CD14-positive monocyte (primary cell): ENCODE results near the gene REL. TPM values are rescaled to one million over a fixed set of nuclear protein-coding genes. Genes with fewer than 3 reads are reported as not detected.

Experiments used
- DNase-seq, 3 donors: peaks; one replicate each; pipeline ENCODE4 v3.0.0-alpha.2; 2011 to 2022
- H2AFZ ChIP-seq: 2 replicates; pipeline ENCODE4 v1.6.0; 2012; ENCODE audit warnings: mild to moderate bottlenecking, low read depth, low read length, inconsistent platforms; ENCODE audit not compliant: insufficient read depth, poor library complexity, severe bottlenecking
- H3K27ac ChIP-seq, 2 donors: 1 replicate in 1 of 2; 2 replicates in 1 of 2; pipeline ENCODE4 v1.5.1; 2012 to 2013; ENCODE audit warnings: low read length in 2 of 2, control low read depth in 1 of 2, inconsistent platforms in 1 of 2, low read depth in 1 of 2, mild to moderate bottlenecking in 1 of 2
- H3K27me3 ChIP-seq, 2 donors: one replicate each; pipeline versions ENCODE4 v1.6.0 to v1.6.1; 2011 to 2013; ENCODE audit warnings: low read length in 2 of 2; ENCODE audit not compliant: control insufficient read depth in 2 of 2, insufficient read depth in 2 of 2
- H3K36me3 ChIP-seq, 2 donors: replicated peaks in 1 of 2; 1 replicate in 1 of 2; 2 replicates in 1 of 2; pipeline versions ENCODE4 v1.5.1 to v1.6.1; 2012 to 2013; ENCODE audit warnings: low read length in 2 of 2, control low read depth in 1 of 2, inconsistent platforms in 1 of 2, mild to moderate bottlenecking in 1 of 2; ENCODE audit not compliant: insufficient read depth in 2 of 2, control insufficient read depth in 1 of 2
- H3K4me1 ChIP-seq, 2 donors: 1 replicate in 1 of 2; 2 replicates in 1 of 2; pipeline versions ENCODE4 v1.5.1 to v1.6.1; 2012 to 2013; ENCODE audit warnings: low read length in 2 of 2, control low read depth in 1 of 2, inconsistent platforms in 1 of 2, mild to moderate bottlenecking in 1 of 2, moderate library complexity in 1 of 2; ENCODE audit not compliant: insufficient read depth in 2 of 2, control insufficient read depth in 1 of 2
- H3K4me2 ChIP-seq: replicated peaks from 2 replicates; pipeline ENCODE3; 2012; ENCODE audit warnings: low read length, moderate library complexity, mild to moderate bottlenecking; ENCODE audit not compliant: poor library complexity, severe bottlenecking; ENCODE audit errors: extremely low read depth
- H3K4me3 ChIP-seq, 3 experiments: fragments of 200-600 bp in 1 of 3; sonication (generic) in 1 of 3; replicated peaks in 1 of 3; 1 replicate in 2 of 3; 2 replicates in 1 of 3; pipeline ENCODE4 v1.5.1; 2011 to 2013; ENCODE audit warnings: low read length in 3 of 3, mild to moderate bottlenecking in 3 of 3, control low read depth in 2 of 3, low read depth in 2 of 3, inconsistent platforms in 1 of 3, moderate library complexity in 1 of 3
- H3K79me2 ChIP-seq: 2 replicates; pipeline ENCODE4 v1.6.0; 2012; ENCODE audit warnings: mild to moderate bottlenecking, control low read depth, inconsistent platforms, low read length, moderate library complexity; ENCODE audit not compliant: insufficient read depth
- H3K9ac ChIP-seq: 2 replicates; pipeline ENCODE4 v1.6.0; 2017; ENCODE audit warnings: low read length, mild to moderate bottlenecking; ENCODE audit not compliant: insufficient read depth, poor library complexity, severe bottlenecking
- H3K9me3 ChIP-seq, 2 donors: replicated peaks in 1 of 2; 1 replicate in 1 of 2; 2 replicates in 1 of 2; pipeline versions ENCODE4 v1.5.1 to v1.6.1; 2012 to 2013; ENCODE audit warnings: low read length in 2 of 2, control low read depth in 1 of 2; ENCODE audit not compliant: control insufficient read depth in 1 of 2, insufficient read depth in 1 of 2
- H4K20me1 ChIP-seq: 2 replicates; pipeline ENCODE4 v1.6.0; 2012; ENCODE audit warnings: mild to moderate bottlenecking, low read length, control low read depth, moderate library complexity; ENCODE audit not compliant: insufficient read depth
- H3K27ac Mint-ChIP-seq, 7 donors: one replicate each; pipeline ENCODE4 v1.8.0; 2020; ENCODE audit warnings: mild to moderate bottlenecking in 7 of 7, mixed read lengths in 7 of 7, moderate library complexity in 6 of 7, inconsistent platforms in 2 of 7
- H3K27me3 Mint-ChIP-seq, 3 donors: one replicate each; pipeline ENCODE4 v1.8.0; 2021 to 2022; ENCODE audit warnings: low read depth in 3 of 3, mild to moderate bottlenecking in 3 of 3, mixed read lengths in 3 of 3, moderate library complexity in 3 of 3, inconsistent platforms in 1 of 3
- H3K36me3 Mint-ChIP-seq, 2 donors: one replicate each; pipeline ENCODE4 v1.8.0; 2020; ENCODE audit warnings: mixed read lengths in 2 of 2, inconsistent platforms in 1 of 2, mild to moderate bottlenecking in 1 of 2
- H3K4me1 Mint-ChIP-seq: one replicate; pipeline ENCODE4 v1.8.0; 2020; ENCODE audit warnings: mild to moderate bottlenecking, mixed read lengths
- H3K4me3 Mint-ChIP-seq, 2 donors: one replicate each; pipeline ENCODE4 v1.8.0; 2020; ENCODE audit warnings: mild to moderate bottlenecking in 2 of 2, mixed read lengths in 2 of 2, moderate library complexity in 1 of 2
- H3K9me3 Mint-ChIP-seq, 7 donors: one replicate each; pipeline ENCODE4 v1.8.0; 2020 to 2022; ENCODE audit warnings: mixed read lengths in 7 of 7, mild to moderate bottlenecking in 6 of 7, moderate library complexity in 6 of 7, inconsistent platforms in 2 of 7
- WGBS: methylation state at CpG from one replicate; pipeline ENCODE4 v1.1.5; 2013; ENCODE audit warnings: missing lambda C conversion rate; ENCODE audit not compliant: insufficient coverage; 5-methylcytosine and 5-hydroxymethylcytosine counted together
- intact Hi-C, 2 donors: fragments of 100-400 bp; cut with micrococcal nuclease; formaldehyde crosslinking; loops; one replicate each; pipeline versions ENCODE4 v1.15.0 to v1.15.1; 2023
- polyA plus RNA-seq, 3 donors: library from polyadenylated mRNA; depleted of rRNA in 1 of 3; unstranded in 2 of 3; stranded (reverse) in 1 of 3; fragments of 300-500 nt in 2 of 3; fragments of >200 nt in 1 of 3; fragmentation: Illumina TruSeq in 2 of 3; gene quantifications; 1 replicate in 2 of 3; 2 replicates in 1 of 3; pipeline ENCODE4 v1.2.3, GENCODE V29; 2012 to 2021
- TF ChIP-seq, protein P1 (sequence below): fragments of 200-600 bp; IDR thresholded peaks from one replicate; pipeline ENCODE4 v1.8.0; 2022; ENCODE audit warnings: antibody characterized with exemption, mild to moderate bottlenecking

REL gene
- polyA plus RNA-seq, 3 donors, result 18.3 to 34.3 (median 20.3) TPM

DNA sequence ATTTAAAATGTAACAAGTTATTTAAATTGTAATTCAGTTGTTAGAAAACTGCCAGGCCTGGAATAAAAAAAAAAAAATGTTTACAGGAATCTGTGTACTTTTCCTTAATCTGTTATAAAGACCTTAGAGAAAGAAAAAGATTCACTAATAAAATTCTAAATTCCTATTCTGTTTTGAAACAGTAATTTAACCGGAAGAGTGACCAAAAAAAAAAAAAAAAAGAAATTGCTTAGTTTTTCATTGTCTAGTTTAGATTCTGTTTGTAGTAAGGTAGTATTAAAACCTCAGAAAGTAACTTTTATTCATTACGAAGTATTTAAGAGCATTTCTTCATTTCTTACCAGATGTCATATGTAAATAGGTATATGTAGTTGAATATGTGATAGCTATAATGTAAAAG lies 2.5 kb downstream of the REL start:
- intact Hi-C loops, result loop anchor here in 1 of 2 donors (5.0 to 10.0 kb wide), 2 partner anchors 87 to 111 kb away; no protein-coding TSS in a partner anchor

DNA sequence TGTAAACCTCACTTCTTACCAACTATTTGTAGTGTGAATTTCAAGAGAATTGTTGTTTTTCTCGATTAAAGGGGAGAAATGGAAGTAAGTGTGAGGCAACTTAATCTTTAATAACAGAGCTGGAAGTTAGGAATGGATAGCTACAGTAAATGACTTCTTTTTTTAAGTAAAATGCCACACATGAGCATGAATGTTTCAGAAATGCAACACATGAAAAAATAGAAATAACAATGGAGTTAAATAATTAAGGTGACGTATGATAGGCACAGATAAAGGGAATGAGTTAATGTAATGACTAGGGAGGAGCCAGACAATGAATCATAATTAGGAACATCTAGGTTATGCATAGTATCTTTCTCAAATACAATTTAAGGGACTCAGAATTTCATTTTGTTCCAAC lies 3.4 kb downstream of the REL start:
- H3K79me2 ChIP-seq, result peaks cover 91% of the 10 kb centered on the region
- peaks cover 74% of the 10 kb centered on the region for H4K20me1 ChIP-seq
- Mint-ChIP-seq H3K27ac (peak overlapping the region; percentile 73 to 92 (median 86)), H3K36me3 (peaks cover 12 to 17% of the 10 kb centered on the region in 2 donors), H3K4me3 (peak overlapping the region; percentile 58 to 81), H3K9me3 (no peaks in the 10 kb centered on the region), H3K4me1 (peaks cover 43% of the 10 kb centered on the region), H3K27me3 (peaks cover 0 to 1% (median 0%) of the 10 kb centered on the region in 3 donors)
- no peaks in the 10 kb centered on the region for H3K36me3 ChIP-seq
- TF ChIP-seq, protein P1, sequence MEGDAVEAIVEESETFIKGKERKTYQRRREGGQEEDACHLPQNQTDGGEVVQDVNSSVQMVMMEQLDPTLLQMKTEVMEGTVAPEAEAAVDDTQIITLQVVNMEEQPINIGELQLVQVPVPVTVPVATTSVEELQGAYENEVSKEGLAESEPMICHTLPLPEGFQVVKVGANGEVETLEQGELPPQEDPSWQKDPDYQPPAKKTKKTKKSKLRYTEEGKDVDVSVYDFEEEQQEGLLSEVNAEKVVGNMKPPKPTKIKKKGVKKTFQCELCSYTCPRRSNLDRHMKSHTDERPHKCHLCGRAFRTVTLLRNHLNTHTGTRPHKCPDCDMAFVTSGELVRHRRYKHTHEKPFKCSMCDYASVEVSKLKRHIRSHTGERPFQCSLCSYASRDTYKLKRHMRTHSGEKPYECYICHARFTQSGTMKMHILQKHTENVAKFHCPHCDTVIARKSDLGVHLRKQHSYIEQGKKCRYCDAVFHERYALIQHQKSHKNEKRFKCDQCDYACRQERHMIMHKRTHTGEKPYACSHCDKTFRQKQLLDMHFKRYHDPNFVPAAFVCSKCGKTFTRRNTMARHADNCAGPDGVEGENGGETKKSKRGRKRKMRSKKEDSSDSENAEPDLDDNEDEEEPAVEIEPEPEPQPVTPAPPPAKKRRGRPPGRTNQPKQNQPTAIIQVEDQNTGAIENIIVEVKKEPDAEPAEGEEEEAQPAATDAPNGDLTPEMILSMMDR, result no peak
- no peaks in the 10 kb centered on the region for H3K27me3 ChIP-seq
- no peak overlapping the region for H2AFZ ChIP-seq
- H3K4me2 ChIP-seq, result peak overlapping the region; percentile 75
- H3K27ac ChIP-seq, result peak overlapping the region in 1 of 2 donors; percentile 99
- intact Hi-C loops, result loop anchor here (5.0 to 10.0 kb wide), 2 partner anchors 87 to 110 kb away; no protein-coding TSS in a partner anchor
- WGBS, result no CpG with 5 or more reads among the region's 2 CpGs
- H3K4me3 ChIP-seq, result peak overlapping the region; percentile 81 to 100 (median 82)
- peaks cover 25 to 57% of the 10 kb centered on the region in 2 donors for H3K4me1 ChIP-seq
- DNase-seq, result peak; percentile 38 to 61 (median 55)
- peak overlapping the region; percentile 100 for H3K9ac ChIP-seq
- no peaks in the 10 kb centered on the region for H3K9me3 ChIP-seq

More for the DNA sequence above, 2.5 kb downstream of the REL start:
- Histone ChIP-seq H3K9me3 (no peaks in the 10 kb centered on the region), H3K79me2 (peaks cover 82% of the 10 kb centered on the region), H2AFZ (no peak overlapping the region), H4K20me1 (peaks cover 66% of the 10 kb centered on the region), H3K4me3 (peak overlapping the region; percentile 81 to 100 (median 82)), H3K36me3 (no peaks in the 10 kb centered on the region), H3K27me3 (no peaks in the 10 kb centered on the region), H3K9ac (peak overlapping the region; percentile 100), H3K4me2 (peak overlapping the region; percentile 75), H3K4me1 (peaks cover 21 to 51% of the 10 kb centered on the region in 2 donors), H3K27ac (peak overlapping the region in 1 of 2 donors; percentile 99)
- peak overlapping the region; percentile 97 to 99 for H3K4me3 Mint-ChIP-seq
- H3K27me3 Mint-ChIP-seq, result peaks cover 0 to 4% (median 0%) of the 10 kb centered on the region in 3 donors
- H3K36me3 Mint-ChIP-seq, result peaks cover 10 to 14% of the 10 kb centered on the region in 2 donors
- peaks cover 39% of the 10 kb centered on the region for H3K4me1 Mint-ChIP-seq
- TF ChIP-seq, protein P1, result no peak
- no peaks in the 10 kb centered on the region for H3K9me3 Mint-ChIP-seq
- DNase-seq, result no peak
- WGBS, result no CpG with 5 or more reads among the region's 2 CpGs
- H3K27ac Mint-ChIP-seq, result peak overlapping the region; percentile 97 to 99 (median 98)
